GM19043 (cell line): ENCODE data around the gene CNTN3.

Experiments
- ATAC-seq: cut with Tn5 transposase; IDR thresholded peaks from one replicate; pipeline ENCODE4 v1.9.1; 2021; ENCODE audit warnings: low read depth; ENCODE audit not compliant: unreplicated experiment

The CNTN3 gene

DNA sequence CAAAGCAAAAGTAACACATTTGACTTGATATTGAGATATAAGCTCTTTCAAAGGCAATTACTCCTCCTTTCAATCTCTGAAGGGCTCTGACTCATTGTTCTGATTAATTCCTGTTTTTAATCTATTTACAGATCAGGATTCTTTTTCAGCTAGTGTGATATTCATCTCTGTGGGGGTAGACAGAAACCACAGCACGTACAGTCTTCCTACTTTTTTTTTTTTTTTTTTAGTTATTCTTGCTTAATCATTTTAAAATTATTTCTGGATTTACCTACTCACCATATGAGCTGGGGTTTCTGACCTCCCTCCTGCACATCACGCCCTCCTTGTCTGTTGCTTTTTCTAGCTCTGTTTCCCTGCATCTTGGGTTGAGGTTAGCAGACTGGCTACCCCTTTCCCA, 1.4 kb downstream of the CNTN3 start:
- ATAC-seq = no peak

DNA sequence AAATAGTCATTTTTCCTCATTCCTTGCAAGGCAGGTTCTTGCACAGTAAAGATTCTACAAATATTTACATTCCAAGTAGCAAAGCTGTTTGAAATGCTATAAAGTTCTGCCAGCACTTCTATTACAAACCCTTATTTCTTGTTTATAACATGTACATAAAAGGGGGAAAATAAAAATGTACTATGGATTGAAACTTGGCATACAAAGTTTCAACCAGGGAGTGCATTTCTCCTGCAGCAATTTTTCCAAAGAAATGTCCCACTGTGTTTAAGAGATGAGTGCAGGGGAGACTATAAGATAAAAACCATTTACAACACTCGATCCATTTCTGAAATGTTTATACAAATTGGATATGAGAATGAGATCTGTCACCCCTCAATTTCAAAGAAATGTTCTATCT, 3.3 kb downstream of the CNTN3 start:
- ATAC-seq = no peak

DNA sequence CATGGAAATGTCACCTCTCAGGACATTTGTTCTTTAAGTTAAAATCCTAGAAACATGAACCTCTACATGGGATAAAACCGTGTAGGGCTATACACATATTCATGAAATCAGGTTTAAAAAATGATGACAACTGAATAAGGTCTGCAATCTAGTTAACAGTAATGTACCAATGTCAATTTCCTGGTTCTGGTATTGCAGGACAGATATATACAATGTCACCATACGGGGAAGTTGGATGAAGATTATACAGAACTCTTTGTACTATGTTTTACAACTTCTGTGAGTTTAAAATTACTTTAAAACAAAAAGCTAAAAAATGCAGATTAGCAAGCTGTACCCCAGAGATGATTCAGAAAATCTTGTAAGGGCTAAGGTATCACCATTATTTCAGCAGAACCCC, 6.7 kb downstream of the CNTN3 start:
- no peak for ATAC-seq

DNA sequence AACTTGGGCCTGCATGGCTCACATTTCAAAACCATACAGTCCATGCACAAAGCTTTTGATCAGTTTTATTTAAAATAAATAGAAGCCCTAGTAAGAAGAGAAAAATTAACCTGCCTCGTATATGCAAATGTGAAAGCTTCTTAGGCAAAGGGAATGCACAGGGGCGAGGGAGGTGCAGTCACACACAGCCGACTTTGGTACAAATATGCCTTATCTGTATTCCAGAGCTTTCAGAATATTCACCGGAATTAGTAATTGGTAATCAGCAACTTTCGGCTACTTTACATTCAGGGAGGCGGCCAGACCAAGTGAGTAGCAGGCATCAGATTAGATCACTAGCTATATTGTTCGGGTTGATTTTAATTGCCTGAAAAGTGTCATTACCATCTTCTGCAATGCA, 7.5 kb downstream of the CNTN3 start:
- ATAC-seq = no peak

DNA sequence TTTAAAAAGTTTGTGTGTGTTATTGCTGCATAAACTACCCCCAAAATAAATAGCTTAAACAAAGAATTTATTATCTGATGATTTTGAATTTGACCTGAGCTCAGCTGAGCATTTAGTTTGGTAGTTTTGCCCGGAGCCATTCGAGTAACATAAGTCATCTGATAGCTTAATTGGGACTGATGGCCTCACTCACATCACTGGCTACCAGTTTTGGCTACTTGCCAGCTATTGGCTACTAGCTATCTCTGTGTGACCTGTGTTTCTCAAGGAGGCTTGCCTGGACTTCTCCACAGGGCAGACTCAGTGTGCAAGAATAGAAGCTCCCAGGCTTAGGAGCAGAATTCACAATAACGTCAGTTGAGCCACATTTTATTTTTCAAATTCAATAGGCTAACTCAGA, 9.0 kb downstream of the CNTN3 start:
- no peak for ATAC-seq

DNA sequence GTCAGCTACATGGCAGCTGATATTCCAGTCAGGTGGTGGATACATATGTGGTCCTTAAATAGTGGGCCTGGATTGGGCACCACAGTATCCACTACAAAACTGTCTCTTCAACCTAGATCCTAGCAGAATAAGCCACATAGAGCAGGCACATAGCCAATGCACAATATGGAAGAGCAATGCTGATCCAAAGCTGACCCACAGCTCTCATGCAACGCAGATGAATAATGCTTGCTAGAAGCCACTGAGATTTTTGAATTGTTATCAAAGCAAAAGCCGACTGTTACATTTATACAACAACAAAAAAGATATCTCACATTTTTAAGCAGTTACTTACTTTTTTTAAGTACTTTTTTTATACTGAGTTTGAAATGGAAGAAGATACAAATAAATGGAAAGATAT, 11.2 kb downstream of the CNTN3 start:
- ATAC-seq = no peak

DNA sequence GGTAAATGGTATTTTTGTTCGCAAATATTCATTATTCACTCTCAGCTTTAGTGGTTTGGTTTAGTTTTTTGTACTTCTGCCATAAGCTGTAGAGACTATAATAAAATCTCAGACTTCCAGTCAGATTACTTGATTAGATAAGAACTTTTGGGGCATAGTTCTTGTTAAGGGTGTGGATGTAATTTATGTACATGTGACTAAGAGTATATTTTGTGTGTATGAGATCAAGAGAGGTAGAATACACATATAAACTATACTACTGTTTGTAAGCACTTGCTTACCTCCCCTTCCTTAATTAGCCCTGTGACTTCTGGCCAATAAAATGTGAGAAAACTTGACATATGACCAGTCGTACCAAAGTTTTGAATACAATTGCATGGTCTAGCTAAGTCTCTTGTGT, 12.0 kb downstream of the CNTN3 start:
- no peak for ATAC-seq

DNA sequence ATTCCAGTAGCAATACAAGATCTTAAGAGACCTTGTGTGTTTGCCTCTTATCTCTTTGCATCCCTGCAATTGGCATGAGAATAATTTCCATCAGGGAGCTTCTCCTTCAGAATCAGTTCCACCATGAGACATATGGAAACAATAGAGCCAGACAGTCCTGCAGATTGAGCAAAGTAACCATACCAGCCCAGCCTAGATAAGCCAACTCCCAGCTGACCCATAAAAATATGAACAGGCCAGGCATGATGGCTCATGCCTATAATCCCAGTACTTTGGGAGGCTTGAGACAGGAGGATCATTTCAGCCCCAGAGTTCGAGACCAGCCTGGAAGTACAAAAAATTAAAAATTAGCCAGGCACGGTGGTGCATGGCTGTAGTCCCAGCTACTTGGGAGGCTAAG, 12.7 kb downstream of the CNTN3 start:
- ATAC-seq = no peak

DNA sequence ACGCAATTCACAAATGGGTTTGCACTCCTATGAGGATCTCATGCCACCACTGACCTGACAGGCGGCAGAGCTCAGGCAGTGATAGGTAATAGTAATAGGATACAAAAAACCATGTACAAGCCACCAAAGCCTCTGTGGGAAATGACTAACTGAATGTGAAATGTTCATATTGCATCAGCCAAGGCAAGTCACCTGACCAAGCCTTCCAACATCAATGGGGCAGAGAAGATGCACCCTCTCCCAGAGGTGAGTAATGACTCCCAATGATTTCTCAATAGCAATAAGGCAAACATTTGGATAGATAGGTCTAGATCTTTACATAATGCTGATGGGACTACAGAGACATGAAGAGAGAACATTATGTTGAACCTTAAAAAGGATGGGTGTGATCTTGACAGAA, 14.9 kb downstream of the CNTN3 start:
- ATAC-seq = no peak

DNA sequence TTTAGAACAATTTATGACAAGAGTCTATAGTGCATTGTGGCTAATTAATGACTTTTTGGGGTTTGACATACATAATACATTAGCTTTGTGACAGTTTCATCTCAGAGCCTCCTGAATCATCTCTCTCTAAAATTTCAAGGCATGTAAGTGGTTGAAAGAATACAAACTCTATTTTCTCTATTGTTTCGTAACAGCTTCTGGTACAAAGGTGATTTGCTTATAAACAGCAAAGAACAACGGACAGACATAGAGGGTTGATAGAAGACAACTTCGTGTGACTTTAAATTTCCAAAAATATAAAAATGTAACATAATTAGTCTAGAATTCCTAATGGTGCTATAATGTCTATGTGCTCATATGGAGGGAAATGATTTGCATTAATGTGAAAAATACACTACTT, 21.3 kb downstream of the CNTN3 start:
- no peak for ATAC-seq

DNA sequence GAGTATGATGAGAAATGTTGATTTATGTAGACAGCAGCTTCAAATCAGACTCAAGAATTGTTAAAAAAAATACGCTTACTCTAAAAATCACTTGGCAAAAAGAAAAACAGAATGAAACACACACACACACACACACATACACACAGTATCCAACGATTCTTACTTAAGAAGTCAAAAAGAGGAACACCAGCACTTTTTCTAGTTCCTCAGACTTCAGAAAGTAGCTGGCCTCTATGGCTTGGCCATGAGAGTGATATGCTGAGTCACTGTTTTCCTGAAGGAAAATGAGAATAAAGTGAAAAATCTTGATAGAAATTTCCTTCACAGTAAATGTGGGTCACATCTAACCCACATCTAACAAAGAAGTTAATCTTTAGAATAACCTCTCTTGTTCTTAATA, 22.1 kb downstream of the CNTN3 start:
- ATAC-seq = no peak

DNA sequence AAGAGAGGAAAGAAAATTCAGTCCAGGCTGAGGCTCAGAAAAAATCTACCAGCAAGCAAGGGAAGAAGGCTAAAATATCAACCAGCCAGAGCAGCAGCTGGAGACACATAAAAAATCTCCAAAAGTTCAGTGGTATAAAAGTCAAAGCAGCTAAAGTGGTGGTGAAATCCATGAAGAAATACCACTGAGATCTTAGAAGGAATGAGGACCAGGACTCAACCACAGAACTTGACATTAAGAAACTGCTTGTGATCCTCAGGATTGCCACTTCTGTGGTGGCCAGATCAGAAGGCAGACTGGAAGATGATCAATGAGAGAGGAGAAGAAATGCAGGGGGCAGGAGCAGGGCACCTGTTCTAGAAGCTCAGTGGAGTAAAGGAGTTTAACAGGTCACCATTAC, 22.5 kb downstream of the CNTN3 start:
- no peak for ATAC-seq

DNA sequence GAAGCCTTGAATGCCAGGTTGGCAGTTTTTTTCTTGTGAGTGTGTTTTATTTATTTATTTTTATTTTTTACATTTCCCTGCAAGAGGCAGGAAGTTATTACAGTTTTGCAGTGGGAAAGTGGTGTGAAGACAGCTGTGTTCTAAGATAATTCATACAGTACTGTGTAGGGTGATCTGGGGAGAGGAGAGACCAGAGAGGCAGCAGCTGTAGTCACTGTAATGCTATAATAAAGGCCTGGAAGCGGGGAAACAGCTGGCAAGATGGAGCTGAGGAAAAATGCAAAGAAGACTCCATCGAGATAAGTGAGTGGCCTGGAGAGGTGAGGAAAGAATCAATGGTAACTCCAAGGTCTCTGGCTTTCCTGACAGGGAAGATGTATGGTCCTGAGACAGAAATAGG, 23.1 kb downstream of the CNTN3 start:
- no peak for ATAC-seq

DNA sequence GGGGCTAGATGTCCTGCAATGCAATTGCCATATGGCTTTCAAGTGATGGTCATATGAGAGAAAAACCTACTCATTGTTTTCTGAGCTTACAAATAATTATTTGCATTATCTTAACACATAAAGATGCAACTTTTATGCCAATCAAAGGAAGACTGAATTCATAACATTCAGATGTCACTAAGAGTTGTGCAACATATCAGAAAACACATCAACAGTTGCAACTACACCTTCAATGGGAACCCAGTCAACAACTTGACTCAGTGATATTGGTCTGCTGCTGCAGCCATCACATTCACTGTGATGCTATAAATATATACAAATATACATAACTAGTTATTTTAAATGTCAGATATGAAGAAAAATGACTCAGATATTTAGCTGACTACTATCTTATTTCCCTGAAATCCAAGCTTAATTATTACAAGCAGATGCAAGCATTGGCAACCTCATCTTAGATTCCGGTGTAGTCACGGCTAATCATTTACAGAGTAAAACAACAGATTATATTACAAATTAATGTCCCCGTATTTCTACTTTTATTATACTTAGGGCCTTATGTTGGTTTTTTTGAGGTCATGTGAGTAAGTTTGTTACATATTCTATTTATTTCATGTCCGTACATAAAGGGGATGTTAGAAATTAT, 23.7 kb downstream of the CNTN3 start:
- ATAC-seq = no peak

DNA sequence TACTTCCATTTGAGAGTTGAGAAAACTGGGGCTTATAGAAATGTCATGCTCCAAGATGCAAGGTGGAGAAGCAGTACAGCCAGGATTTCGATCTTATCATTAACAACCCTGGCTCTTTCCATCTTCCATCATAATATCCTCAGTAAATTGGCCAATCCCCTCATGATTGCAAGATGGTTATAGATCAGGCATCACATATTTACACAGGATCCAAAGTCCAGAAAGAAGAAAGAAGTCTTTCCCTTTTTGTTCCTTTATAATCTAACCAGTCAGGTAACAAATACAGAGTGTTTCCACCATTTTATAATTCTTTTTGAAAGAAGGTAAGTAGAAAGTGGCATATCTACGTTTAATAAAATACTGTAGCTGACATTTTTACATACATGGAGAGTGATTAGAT, 29.7 kb downstream of the CNTN3 start:
- no peak for ATAC-seq

DNA sequence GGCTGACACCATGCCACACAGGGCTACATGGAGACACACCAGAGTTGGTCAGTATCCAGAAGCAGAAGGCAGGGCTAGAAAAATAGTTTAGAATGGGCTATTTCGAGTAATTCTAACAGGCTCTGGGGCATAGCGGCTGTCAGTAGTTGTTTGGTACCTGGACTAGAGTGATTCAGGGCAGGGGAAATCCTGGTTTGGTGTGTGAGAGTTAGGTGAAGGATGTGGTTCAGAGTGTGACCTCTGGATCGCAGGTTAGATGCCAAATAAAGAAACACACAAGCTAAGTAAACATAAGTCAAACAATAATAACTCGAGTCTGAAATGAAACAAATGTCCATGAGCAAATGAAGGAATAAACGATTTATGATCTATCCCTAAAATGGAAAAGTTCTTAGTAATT, 31.5 kb downstream of the CNTN3 start:
- ATAC-seq = no peak

DNA sequence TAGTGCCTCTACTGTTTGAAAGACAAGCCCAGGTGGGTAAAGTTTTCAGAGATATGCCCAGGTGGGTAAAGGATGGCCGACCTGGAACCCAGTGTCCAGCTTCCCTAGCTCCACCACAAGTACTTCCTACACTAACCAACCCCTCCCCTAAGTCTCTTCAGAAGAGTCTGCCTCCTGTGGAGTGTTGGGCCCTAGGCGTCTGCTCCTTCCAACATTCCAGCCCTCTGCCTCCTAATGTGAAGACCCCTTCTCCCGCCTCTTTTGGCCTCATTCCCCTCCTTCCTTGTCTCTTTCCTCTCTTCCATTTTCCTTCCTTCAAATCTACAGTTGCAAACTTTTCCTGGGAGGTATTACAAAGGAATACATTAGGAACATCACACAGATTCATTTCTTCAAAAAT, 38.6 kb downstream of the CNTN3 start:
- ATAC-seq = no peak

DNA sequence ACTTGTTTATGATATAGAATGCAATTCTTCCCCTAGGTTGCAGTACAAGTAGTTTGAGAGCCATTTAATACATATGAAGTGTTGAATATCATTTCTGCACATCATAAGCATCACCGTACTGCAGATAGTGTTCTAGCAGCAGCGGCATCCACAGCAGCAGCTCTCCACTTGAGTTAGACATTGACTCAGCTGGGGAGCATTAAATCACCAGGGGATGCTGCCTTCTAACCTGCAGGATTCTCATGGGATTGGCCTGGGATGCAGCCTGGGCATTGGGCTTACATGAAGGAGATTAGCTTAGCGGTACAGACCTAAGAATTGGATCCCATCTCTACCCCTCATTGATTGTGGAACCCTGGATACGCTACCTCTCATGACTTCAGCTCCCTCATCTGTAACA, 43.3 kb downstream of the CNTN3 start:
- no peak for ATAC-seq
